NCI-H446 treated with DMSO at 0.1 percent for 48 hours (cell line): ENCODE data around the gene SNAP91.

Source experiments
- DNase-seq: peaks from one replicate; lab custom pipeline; 2025; lab: John Stamatoyannopoulos, UW

The SNAP91 gene

DNA sequence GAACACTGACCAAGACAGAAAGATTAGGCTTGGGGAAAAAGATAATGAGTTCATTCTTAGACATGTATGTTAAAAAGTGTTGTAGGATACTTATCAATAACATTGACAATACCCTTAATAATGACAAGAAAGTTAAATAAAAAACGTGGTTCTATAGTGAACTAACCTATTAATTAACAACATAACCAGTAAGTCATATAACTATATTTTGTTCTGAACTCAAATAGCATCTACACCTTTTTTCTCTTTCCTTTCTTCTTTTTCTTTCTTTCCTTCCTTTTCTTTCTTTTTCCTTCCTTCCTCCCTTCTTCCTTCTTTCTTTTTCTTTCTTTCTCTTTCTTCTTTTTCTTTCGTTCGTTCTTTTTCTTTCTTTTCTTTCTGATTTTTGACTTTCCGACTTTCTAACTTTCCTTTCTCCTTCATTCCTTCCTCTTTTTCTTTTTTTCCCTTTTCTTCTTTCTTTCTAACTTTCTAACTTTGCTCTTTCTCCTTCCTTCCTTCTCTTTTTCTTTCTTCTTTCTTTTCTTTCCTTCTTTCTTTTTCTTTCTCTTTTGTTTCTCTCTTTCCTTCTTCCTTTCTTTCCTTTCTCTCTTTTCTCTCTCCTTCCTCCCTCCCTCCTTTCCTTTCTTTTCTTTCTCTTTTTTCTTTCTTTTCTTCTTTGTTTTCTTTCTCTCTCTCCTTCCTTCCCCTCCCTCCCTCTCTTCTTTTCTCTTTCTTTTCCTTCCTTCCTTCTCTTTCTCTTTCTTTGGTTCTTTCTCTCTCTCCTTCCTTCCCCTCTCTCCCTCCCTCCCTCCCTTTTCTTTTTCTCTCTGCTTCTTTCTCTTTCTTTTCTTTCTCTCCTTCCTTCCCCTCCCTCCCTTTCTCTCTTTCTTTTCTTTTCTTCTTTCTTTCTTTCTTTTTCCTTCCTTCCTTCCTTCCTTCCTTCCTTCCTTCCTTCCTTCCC is 172.0 kb downstream of the SNAP91 start:
- DNase-seq, result no peak

DNA sequence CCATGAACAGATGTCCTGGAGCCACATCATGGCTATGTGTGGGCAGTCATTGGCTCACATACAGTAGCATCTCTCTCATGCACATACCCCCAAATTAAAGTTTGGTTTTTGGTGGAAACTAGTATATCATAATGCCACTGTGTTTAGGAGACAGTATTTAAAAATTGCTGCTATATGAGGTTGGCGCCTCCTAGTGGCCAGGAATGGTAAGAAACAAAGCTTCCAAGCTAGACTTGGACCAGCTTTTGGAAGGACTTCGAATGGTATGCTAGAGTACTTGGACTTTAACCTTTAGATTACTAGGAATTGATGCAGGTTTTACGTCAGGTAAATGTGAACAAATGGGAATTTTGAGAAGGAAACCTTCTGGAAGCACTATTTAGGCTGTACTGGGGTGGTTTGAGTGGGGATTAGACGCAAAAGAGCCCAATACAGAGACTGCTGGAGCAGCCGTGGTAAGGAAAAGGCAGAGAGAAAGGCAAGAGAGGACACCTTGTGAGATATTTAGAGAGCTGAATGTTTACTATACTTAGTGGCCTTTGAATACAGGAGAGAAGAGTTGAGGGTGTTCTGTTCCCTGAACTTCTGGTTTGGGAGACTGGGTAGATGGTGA is 172.8 kb downstream of the SNAP91 start:
- no peak for DNase-seq

DNA sequence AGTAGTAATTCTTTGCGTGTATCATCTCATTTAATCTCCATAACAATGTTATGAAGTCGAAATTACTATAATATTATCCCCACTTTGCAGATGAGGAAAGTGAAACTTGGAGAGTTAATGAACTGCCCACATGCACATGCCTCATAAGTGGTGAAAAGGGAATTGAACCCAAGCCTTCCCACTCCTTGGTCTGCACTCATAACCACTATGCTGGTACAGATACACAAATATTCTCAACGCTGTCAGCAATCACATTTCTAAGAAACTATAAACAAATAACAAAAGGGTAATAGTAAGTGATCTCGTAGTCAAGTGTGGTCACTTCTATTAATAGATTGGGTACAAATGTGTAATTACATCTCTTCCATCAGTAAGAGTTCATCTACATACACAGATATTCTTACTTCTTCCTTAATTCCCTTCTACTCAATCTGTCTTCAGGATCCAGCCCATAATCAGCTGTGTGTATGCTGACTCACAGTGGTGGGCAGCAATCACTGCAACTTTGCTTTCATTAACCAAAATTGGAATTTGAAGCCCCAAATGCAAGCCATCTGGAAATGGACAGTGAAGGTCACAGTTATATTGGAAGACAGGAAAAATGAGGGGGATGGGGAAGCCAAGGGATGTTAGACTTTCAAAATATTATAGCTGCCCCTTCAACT is 190.0 kb downstream of the SNAP91 start:
- DNase-seq, result no peak

DNA sequence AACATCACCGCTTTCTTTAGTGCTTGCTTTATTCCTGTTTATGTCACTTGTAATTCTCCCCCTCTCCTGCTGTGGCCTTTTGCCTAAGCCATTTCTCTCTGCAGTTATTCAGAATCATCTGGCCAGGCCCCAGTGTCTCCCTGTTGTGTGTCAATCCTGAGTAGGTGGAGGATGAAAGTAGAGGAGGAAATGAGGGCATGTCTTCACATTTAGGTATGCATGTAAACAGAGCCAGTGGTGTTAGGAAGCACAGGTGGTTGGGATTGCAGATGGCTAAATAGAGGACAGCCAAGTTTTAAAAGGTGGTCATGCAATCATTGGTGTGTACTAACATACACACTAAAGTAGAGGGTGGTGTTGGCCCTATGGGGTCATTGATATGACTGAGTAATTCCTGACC is 191.4 kb downstream of the SNAP91 start:
- DNase-seq, result no peak

- peak; percentile 10 for DNase-seq
Measured at GRCh38 chr6:83514866-83515466, 193.9 kb downstream of the SNAP91 start.

- no peak for DNase-seq
Measured at GRCh38 chr6:83514466-83514865, 194.4 kb downstream of the SNAP91 start.

- DNase-seq, result no peak
Measured at GRCh38 chr6:83511901-83512681, 196.8 kb downstream of the SNAP91 start, which contains the start of gene PRSS35. Gene PRSS35 (plus strand): TSS chr6:83512534. CDS start chr6:83523442, 10,908 bp downstream.

DNA sequence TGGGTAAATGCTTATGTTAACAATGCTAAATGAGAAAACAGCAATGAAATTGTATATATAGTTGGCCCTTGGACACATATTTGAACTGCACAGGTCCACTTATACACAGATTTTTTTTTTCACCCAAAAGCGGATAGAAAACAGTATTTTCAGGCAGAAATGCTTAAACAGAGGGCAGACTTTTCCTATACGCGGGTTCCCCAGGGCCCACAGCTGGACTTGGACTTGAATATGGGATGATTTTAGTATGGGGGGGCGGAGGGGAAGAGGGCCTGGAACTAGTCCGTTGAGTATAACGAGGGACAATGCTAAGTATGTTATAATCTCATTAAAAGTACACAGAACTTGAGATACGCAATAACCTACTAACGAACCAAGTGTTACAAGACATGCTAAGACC is 197.6 kb downstream of the SNAP91 start:
- DNase-seq, result no peak

- no peak for DNase-seq
Measured at GRCh38 chr6:83510791-83511190, 198.1 kb downstream of the SNAP91 start.

- DNase-seq, result no peak
Measured at GRCh38 chr6:83509441-83509840, 199.5 kb downstream of the SNAP91 start.

GRCh38 chr6:83505356-83505755 is 203.5 kb downstream of the SNAP91 start:
- no peak for DNase-seq
